Right lobe of liver (tissue), 4 donors: ENCODE results near the gene BID.

Experiments used
- POLR2A ChIP-seq: fragments of 450-650 bp; IDR thresholded peaks from one replicate; pipeline ENCODE4 v1.6.1; 2017; ENCODE audit warnings: antibody characterized with exemption, mild to moderate bottlenecking
- TF ChIP-seq, protein P1 (sequence below), 4 donors: fragments of 200-600 bp in 3 of 4; fragments of 450-650 bp in 1 of 4; IDR thresholded peaks; one replicate each; pipeline versions ENCODE4 v1.5.1 to v1.8.0; 2016 to 2022; ENCODE audit warnings: antibody characterized with exemption in 4 of 4, mild to moderate bottlenecking in 2 of 4
- donor health status: DM: no; HTN: no; CAD: no.
- donor health status: DM: no; HTN: no; CAD: no.
- donor health status: DM: no; HTN: yes; CAD: no.

DNA sequence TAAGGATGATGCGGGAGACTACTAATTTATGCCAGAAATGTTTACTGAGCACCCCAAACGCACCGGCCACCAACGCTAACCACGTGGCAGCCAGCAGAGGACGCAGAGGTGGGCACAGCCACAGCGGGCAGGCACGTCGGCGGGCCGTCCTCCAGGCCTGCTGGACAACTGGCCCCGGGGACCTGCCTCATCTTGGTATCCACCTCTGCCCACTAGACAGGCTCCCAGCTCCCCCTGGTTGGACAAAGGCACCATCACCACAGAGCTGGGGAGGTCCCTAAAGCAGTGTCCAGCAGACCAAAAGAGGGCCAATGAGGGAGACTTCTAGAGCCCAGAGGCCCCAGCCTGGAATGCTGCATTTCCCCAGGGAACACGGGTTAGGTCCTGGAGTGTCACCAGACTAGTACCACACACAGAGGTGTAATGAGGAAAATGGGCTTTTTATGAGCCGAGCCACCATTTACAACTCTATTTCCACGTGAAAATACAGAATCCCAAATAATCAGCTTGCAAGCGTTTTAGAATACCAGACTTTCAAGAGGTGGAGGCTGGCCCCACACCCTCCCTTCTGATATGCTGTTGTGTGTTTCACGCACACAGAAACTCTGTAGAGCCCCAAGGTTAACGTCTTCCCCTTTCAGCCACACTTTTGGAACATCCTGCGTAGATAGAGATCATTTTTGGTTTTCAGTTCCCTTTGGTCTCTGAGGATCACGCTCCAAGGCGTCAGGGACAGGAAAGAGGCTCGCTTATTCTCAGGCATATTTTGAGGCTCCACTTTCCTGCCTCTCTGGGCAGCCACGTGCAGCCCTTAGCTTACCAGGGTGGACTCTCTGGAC lies 23.7 kb upstream of the BID start:
- TF ChIP-seq, protein P1, sequence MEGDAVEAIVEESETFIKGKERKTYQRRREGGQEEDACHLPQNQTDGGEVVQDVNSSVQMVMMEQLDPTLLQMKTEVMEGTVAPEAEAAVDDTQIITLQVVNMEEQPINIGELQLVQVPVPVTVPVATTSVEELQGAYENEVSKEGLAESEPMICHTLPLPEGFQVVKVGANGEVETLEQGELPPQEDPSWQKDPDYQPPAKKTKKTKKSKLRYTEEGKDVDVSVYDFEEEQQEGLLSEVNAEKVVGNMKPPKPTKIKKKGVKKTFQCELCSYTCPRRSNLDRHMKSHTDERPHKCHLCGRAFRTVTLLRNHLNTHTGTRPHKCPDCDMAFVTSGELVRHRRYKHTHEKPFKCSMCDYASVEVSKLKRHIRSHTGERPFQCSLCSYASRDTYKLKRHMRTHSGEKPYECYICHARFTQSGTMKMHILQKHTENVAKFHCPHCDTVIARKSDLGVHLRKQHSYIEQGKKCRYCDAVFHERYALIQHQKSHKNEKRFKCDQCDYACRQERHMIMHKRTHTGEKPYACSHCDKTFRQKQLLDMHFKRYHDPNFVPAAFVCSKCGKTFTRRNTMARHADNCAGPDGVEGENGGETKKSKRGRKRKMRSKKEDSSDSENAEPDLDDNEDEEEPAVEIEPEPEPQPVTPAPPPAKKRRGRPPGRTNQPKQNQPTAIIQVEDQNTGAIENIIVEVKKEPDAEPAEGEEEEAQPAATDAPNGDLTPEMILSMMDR (IDR thresholded peaks at IDR 0.05), result no peak
- no peak for TF ChIP-seq POLR2A
